ACC112 (cell line): ENCODE measurements around the gene VTI1A.

Source experiments
- H2AFZ ChIP-seq: fragments of 200-600 bp; sonication (generic); one replicate; pipeline ENCODE4 v1.6.0; 2017; ENCODE audit warnings: antibody characterized with exemption, low read length; ENCODE audit not compliant: unreplicated experiment
- H3K27ac ChIP-seq: fragments of 200-600 bp; sonication (generic); 2 replicates; pipeline ENCODE4 v1.5.1; 2014; ENCODE audit warnings: low read depth, mild to moderate bottlenecking, antibody characterized with exemption, low read length, moderate library complexity
- H3K27me3 ChIP-seq: fragments of 200-600 bp; sonication (generic); 2 replicates; pipeline ENCODE4 v1.6.1; 2014; ENCODE audit warnings: mild to moderate bottlenecking, antibody characterized with exemption, low read length, moderate library complexity, mixed read lengths; ENCODE audit not compliant: insufficient read depth
- H3K36me3 ChIP-seq: fragments of 200-600 bp; sonication (generic); 2 replicates; pipeline ENCODE4 v1.6.1; 2016; ENCODE audit warnings: mild to moderate bottlenecking, antibody characterized with exemption, low read length, moderate library complexity, mixed read lengths; ENCODE audit not compliant: insufficient read depth
- H3K4me1 ChIP-seq: fragments of 200-600 bp; sonication (generic); one replicate; pipeline ENCODE4 v1.6.1; 2016; ENCODE audit warnings: low read length, mixed read lengths; ENCODE audit not compliant: insufficient read depth, unreplicated experiment, control insufficient read depth
- H3K4me3 ChIP-seq: fragments of 200-600 bp; sonication (generic); 2 replicates; pipeline ENCODE4 v1.5.1; 2014; ENCODE audit warnings: mild to moderate bottlenecking, low read depth, low read length
- H3K79me2 ChIP-seq: fragments of 200-600 bp; sonication (generic); one replicate; pipeline ENCODE4 v1.6.0; 2016; ENCODE audit warnings: low read length; ENCODE audit not compliant: control insufficient read depth, unreplicated experiment, insufficient read depth

Gene VTI1A

GRCh38 chr10:112631501-112632400 is 184.7 kb downstream of the VTI1A start:
- Histone ChIP-seq H3K27ac (no peak overlapping the region), H3K27me3 (no peaks in the 10 kb centered on the region), H3K4me3 (no peak overlapping the region), H3K4me1 (peaks cover 21% of the 10 kb centered on the region), H3K36me3 (no peaks in the 10 kb centered on the region), H3K79me2 (no peaks in the 10 kb centered on the region), H2AFZ (no peak overlapping the region)

DNA sequence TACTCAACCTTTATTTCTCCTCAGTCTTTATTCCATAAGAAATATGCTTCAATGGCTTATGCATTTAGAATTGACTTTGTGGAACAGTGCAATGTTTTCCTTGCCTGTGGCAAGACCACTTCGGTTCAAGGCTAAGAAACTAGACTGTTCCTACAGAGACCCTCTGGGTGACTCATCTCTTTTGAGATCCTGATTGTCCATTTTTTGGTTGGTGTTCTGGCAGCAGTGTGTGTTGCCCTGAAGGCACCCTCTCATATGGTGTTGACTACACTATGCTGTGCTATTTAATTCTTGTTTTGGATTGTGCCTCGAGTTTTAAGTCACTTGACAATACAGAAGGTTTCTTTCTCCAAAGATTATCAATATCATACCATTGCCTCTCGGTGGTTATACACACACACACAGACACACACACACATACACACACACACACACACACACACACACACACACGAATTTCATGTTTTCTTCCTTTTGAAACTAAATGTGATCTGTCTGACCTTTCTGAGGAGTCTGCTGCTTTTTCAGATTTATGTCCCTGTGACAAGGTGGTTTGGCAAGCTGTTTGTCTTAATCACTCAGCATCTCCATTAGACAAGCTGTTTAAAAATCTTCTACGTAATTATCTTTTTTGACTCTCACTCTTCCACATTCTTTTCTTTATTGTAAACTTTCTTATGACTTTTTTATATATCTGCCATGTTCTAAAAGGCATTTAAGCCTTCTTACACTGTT is 187.2 kb downstream of the VTI1A start:
- Histone ChIP-seq H3K36me3 (no peaks in the 10 kb centered on the region), H3K27me3 (no peaks in the 10 kb centered on the region), H2AFZ (no peak overlapping the region), H3K4me1 (peaks cover 26% of the 10 kb centered on the region), H3K4me3 (peak overlapping the region; percentile 11; the same call in 1 of the 2 replicates), H3K27ac (no peak overlapping the region), H3K79me2 (no peaks in the 10 kb centered on the region)

DNA sequence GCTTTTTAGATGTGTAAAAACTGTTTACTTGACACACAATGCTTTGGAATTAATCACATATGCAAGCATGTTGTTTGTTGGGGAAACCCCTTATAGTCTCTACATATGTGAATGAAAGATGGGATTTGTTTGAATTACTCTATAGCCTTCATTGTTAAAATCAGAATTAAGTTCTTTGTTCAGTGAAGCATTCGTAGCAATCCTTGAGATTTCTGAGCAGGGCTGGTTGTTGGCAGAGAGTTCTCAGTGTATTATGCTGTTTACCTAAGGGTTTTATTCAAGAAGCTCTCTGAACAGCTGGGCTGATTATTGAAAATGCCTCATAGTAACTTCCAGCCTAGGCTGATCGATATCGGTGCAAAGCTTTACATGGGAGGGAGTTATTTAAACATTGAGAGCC is 190.9 kb downstream of the VTI1A start:
- Histone ChIP-seq H3K27me3 (no peaks in the 10 kb centered on the region), H3K4me1 (peaks cover 17% of the 10 kb centered on the region), H3K4me3 (no peak overlapping the region), H2AFZ (no peak overlapping the region), H3K36me3 (no peaks in the 10 kb centered on the region), H3K27ac (no peak overlapping the region), H3K79me2 (no peaks in the 10 kb centered on the region)

DNA sequence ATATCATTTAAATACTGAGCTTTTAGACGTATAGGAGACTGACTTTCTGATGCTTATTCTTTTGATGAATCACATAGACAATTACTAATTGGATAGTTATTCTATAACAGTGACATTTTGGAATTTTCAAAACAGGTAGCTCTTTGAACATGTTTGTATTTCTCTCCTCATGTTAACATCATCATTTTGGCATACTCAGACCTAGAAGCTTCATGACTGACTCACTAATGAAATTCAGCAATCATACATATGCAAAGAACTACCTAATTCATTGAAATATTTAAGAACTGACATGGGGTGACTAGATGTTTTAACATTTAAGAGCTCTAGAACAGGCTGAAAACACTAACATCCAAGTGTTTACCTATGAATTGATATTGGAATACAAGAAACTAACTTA is 192.3 kb downstream of the VTI1A start:
- no peaks in the 10 kb centered on the region for H3K79me2 ChIP-seq
- no peak overlapping the region for H2AFZ ChIP-seq
- no peak overlapping the region for H3K27ac ChIP-seq
- H3K36me3 ChIP-seq = no peaks in the 10 kb centered on the region
- peaks cover 9% of the 10 kb centered on the region for H3K4me1 ChIP-seq
- no peaks in the 10 kb centered on the region for H3K27me3 ChIP-seq
- no peak overlapping the region for H3K4me3 ChIP-seq

GRCh38 chr10:112640638-112641037 is 193.6 kb downstream of the VTI1A start:
- no peaks in the 10 kb centered on the region for H3K27me3 ChIP-seq
- H3K4me3 ChIP-seq = no peak overlapping the region
- no peak overlapping the region for H2AFZ ChIP-seq
- no peak overlapping the region for H3K27ac ChIP-seq
- no peaks in the 10 kb centered on the region for H3K79me2 ChIP-seq
- peaks cover 8% of the 10 kb centered on the region for H3K4me1 ChIP-seq
- H3K36me3 ChIP-seq = no peaks in the 10 kb centered on the region

DNA sequence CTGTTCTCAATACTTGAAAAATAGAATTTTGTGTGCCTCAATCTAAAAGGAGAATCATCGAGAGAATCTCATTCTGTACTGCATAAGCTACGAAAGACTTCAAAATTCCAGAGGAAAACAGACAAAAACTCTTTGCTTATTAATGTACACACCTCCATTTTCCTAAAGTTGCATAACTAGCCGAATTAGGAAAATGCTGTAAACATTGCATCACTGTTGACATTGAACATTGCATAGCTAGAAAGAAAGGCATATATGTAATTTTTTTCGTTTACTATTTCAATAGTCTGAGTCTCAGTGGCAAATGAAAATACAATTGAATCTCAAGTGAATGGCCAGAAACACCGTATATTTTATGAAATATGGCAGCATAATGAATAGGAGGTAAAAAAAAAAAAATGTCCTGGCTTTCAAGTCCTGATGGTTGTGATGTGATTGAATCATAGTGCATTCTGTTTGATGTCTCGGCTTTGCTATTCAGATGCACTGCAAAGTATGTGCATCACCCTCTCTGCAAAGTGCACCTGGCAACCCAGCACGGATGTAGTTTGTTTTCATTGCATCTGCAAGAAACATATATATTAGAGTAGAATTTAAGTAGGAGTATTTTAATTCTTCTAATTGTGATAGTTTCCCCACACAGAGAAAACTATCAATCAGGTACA is 196.7 kb downstream of the VTI1A start:
- H3K4me1 ChIP-seq = peaks cover 8% of the 10 kb centered on the region
- H3K27me3 ChIP-seq = no peaks in the 10 kb centered on the region
- no peaks in the 10 kb centered on the region for H3K36me3 ChIP-seq
- H3K79me2 ChIP-seq = no peaks in the 10 kb centered on the region
- no peak overlapping the region for H3K27ac ChIP-seq
- no peak overlapping the region for H3K4me3 ChIP-seq
- no peak overlapping the region for H2AFZ ChIP-seq

DNA sequence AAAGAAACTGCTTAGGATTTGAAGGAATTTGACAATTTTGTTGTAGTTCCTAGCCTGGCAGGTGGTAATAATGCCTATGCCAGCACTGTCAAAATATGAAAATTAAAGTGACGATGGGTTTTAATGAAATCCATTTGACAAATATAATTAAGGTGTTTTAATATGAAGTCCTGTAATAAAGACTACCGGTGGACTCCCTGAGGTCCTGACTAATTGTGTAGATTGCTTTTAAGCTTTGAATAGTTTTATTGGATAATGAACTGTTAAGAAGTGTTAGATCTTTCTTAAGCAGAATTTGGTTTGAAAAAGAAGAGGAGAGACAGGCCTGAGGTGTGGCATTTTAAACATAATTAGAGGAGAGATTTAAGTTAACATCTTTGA is 197.2 kb downstream of the VTI1A start:
- no peak overlapping the region for H2AFZ ChIP-seq
- no peaks in the 10 kb centered on the region for H3K36me3 ChIP-seq
- no peaks in the 10 kb centered on the region for H3K27me3 ChIP-seq
- no peak overlapping the region for H3K4me3 ChIP-seq
- H3K4me1 ChIP-seq = peaks cover 3% of the 10 kb centered on the region
- H3K27ac ChIP-seq = no peak overlapping the region
- no peaks in the 10 kb centered on the region for H3K79me2 ChIP-seq

DNA sequence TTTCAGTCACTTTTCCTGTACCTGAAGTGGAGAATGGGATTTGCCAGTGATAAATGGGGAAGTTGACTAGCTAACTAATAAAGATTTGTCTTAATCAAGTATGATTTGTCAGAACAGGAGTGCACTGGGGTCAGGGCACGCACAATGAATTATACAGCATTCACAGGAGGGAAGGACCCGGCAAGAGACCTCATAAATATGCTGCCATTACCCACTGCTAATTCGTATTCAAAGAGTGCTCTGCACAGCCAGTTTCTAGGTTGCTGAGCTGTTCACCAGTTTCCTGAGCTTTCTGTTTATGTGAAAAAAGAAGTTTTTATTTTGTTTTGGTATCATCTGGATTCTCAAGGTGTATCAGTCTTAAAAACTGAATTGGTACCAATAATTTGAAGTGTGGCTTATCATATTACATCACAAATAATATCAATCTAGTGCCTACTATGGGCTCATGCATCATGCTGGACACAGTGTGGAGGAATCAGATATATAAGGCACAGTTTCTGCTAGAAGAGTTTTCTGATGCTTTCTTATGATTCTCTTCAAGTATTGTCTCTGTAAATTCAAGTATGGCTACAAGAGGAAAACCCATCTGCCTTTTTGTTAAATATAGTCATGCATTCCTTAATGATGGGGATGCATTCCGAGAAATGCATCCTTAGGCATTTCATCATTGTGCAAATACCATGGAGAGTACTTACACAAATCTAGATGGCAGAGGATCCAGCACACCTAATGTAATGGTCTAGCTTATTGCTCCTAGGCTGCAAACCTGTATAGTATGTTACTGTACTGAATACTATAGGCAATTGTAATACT is 202.2 kb downstream of the VTI1A start:
- no peak overlapping the region for H3K27ac ChIP-seq
- no peak overlapping the region for H3K4me3 ChIP-seq
- no peaks in the 10 kb centered on the region for H3K36me3 ChIP-seq
- H3K27me3 ChIP-seq = no peaks in the 10 kb centered on the region
- H2AFZ ChIP-seq = no peak overlapping the region
- peaks cover 14% of the 10 kb centered on the region for H3K4me1 ChIP-seq
- no peaks in the 10 kb centered on the region for H3K79me2 ChIP-seq

GRCh38 chr10:112649822-112650152 is 202.8 kb downstream of the VTI1A start:
- Histone ChIP-seq H2AFZ (no peak overlapping the region), H3K4me3 (no peak overlapping the region), H3K79me2 (no peaks in the 10 kb centered on the region), H3K36me3 (no peaks in the 10 kb centered on the region), H3K27me3 (no peaks in the 10 kb centered on the region), H3K27ac (no peak overlapping the region), H3K4me1 (peaks cover 14% of the 10 kb centered on the region)

DNA sequence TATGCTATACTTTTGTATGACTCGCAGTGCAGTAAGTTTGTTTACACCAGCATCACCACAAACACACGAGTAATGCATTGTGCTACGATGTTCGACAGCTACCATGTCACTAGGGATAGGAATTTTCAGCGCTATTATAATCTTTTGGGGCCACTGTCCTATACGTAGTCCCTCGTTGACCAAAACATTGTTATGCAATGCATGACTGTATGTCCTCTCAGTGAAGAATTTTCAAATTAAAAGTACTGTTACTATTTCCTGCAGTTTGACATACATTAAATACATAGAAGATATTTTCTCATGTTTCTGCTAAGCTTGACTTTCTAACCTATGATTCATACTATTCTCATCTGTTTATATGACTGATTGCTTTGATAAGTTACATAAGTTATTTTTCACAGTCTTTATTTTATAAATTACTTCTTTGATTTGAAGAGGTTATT is 203.6 kb downstream of the VTI1A start:
- Histone ChIP-seq H3K27ac (no peak overlapping the region), H3K79me2 (no peaks in the 10 kb centered on the region), H2AFZ (no peak overlapping the region)

More for the DNA sequence above, 203.6 kb downstream of the VTI1A start:
- Histone ChIP-seq H3K27me3 (no peaks in the 10 kb centered on the region), H3K4me1 (peaks cover 14% of the 10 kb centered on the region), H3K36me3 (no peaks in the 10 kb centered on the region), H3K4me3 (no peak overlapping the region)
